ENCODE results near the gene PLXNC1. TPM values are rescaled to one million over a fixed set of nuclear protein-coding genes. Genes with fewer than 3 reads are reported as not detected.

The PLXNC1 gene
- total and polyA plus RNA-seq, 5 donors: 2.4 to 7.6 (median 5.1) TPM

DNA sequence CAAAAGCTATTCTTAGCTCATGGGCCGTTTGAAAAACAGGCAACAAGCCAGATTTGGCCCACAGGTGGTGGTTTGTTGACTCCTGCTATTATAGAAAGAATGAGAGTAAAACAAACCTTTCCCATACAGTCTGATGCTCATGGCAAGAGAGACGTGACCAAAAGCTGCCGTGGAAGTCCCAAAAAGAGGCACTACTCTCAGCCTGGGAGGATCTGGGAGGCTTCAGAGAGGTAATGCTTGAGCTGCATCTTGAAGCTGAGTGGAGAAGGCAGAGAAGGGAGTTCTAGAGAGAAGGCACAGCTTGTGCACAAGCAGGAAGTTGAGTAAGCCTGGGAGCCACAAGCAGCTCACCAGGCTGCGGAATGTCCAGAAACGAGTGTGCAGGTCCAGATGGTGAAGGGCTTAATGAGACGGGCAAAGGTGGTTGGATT is 9.6 kb downstream of the PLXNC1 start:
- no peak overlapping the region for H3K27ac ChIP-seq (ENCODE audit: low read length)
- ATAC-seq: peak in 1 of 2 donors; percentile 36
- DNase-seq: no peak
- 70% methylated on average over 6 of the region's 6 CpGs for WGBS
- intact Hi-C loops (cut with DNase I): loop anchor here in 1 of 4 donors (10.0 kb wide), 1 partner anchor 137 kb away; no protein-coding TSS in a partner anchor
- no peak overlapping the region for H3K4me3 ChIP-seq (ENCODE audit: low read length)
- no peaks in the 10 kb centered on the region for H3K4me1 ChIP-seq (ENCODE audit: control insufficient read depth, insufficient read depth, low read length)
- no peaks in the 10 kb centered on the region for H3K9me3 ChIP-seq (ENCODE audit: control insufficient read depth, low read length)
- H3K27me3 ChIP-seq (ENCODE audit: control insufficient read depth, insufficient read depth): no peaks in the 10 kb centered on the region

DNA sequence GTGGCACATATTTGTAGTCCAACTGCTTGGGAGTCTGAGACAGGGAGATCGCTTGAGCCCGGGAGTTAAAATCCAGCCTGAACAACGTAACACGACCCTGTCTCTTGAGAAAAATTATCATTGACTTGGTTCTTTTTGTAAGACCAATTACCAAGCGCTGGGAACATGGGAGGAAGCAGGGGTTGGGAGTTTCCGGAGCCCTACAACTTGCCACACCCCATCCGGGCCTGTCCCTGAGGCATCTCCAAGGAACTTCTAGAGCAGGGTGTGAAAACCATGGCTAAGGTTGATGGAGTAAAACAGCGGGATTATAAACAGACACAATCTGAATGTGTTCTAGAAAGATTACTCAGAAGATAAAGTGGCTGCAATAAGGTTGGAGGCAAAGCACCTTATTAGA is 10.3 kb downstream of the PLXNC1 start:
- Histone ChIP-seq H3K9me3 (ENCODE audit: control insufficient read depth, low read length) (no peaks in the 10 kb centered on the region), H3K27ac (ENCODE audit: low read length) (no peak overlapping the region), H3K27me3 (ENCODE audit: control insufficient read depth, insufficient read depth) (no peaks in the 10 kb centered on the region), H3K4me1 (ENCODE audit: control insufficient read depth, insufficient read depth, low read length) (no peaks in the 10 kb centered on the region), H3K4me3 (ENCODE audit: low read length) (no peak overlapping the region)
- WGBS: 89% methylated on average over 8 of the region's 8 CpGs
- ATAC-seq: no peak
- intact Hi-C loops (cut with DNase I): loop anchor here in 1 of 4 donors (10.0 kb wide), 1 partner anchor 136 kb away; no protein-coding TSS in a partner anchor
- no peak for DNase-seq

DNA sequence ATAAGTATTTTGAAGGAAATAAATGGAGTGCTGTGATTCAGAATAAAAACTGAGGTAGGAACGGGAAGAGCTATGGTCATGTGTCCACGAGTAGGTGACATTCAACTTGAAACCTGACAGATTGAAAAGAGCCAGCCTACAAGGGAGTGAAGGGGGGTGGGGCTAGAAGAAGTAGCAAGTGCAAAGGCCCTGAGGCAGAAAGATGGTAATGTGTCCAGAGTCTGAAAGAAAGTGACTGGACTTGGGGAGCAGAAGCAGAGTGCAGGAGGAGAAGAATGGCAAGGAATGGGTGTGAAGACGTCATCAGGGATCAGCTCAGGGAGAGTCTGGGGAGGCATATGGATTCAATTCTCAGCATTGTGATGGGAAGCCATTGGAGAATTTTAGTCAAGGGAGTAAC is 13.7 kb downstream of the PLXNC1 start:
- ATAC-seq (no peak), DNase-seq (no peak)
- no peak overlapping the region for H3K27ac ChIP-seq (ENCODE audit: low read length)
- 92% methylated on average over 3 of the region's 3 CpGs for WGBS
- H3K4me1 ChIP-seq (ENCODE audit: control insufficient read depth, insufficient read depth, low read length): no peaks in the 10 kb centered on the region
- intact Hi-C loops (cut with DNase I): no loop called here
- no peak overlapping the region for H3K4me3 ChIP-seq (ENCODE audit: low read length)
- H3K27me3 ChIP-seq (ENCODE audit: control insufficient read depth, insufficient read depth): no peaks in the 10 kb centered on the region
- H3K9me3 ChIP-seq (ENCODE audit: control insufficient read depth, low read length): no peaks in the 10 kb centered on the region

DNA sequence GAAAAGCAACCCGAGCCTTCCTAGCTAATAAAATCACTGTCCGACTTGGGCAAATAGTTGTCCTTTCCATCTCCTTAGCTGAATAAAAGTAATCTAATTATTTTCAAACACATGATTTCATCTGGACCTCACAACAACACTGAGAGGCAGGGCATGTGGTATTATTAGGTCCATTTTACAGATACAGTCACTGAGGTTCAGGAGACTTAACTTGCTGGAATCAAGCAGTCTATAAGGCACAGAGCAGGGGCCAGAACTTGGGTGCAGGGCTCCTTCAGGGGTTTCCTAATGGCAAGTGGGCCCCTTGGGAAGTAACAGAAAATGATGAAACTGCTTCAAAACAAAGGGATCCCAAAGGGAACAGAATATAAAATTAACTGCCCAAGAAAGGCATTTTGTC is 15.5 kb downstream of the PLXNC1 start:
- Histone ChIP-seq H3K27me3 (ENCODE audit: control insufficient read depth, insufficient read depth) (no peaks in the 10 kb centered on the region), H3K27ac (ENCODE audit: low read length) (no peak overlapping the region), H3K4me3 (ENCODE audit: low read length) (no peak overlapping the region), H3K4me1 (ENCODE audit: control insufficient read depth, insufficient read depth, low read length) (no peaks in the 10 kb centered on the region), H3K9me3 (ENCODE audit: control insufficient read depth, low read length) (no peaks in the 10 kb centered on the region)
- no peak for DNase-seq
- intact Hi-C loops (cut with DNase I): no loop called here
- ATAC-seq: no peak
- 94% methylated on average over 2 of the region's 2 CpGs for WGBS

DNA sequence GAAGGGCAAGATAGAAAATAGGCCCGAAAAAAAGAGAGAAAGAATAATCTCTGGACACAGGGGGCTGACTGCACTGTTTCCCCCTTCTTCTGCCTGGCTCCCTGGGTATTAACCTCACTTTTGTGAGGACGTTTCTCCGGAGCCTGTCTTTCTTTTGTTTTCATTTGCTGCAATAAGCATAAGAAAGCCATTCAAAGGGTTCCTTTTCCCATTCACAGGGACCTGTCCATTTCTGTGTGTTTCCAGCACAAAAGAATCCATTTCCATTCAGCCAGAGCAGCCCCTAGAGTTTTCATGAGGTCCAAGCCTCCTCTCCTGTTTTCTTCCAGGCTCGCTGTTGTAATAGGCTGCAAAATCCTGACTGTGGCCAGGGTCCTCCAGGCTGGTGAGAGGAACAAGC is 16.8 kb downstream of the PLXNC1 start:
- no peaks in the 10 kb centered on the region for H3K9me3 ChIP-seq (ENCODE audit: control insufficient read depth, low read length)
- peaks cover 2% of the 10 kb centered on the region for H3K4me1 ChIP-seq (ENCODE audit: control insufficient read depth, insufficient read depth, low read length)
- 86% methylated on average over 4 of the region's 4 CpGs for WGBS
- ATAC-seq (no peak), DNase-seq (no peak)
- H3K4me3 ChIP-seq (ENCODE audit: low read length): no peak overlapping the region
- no peak overlapping the region for H3K27ac ChIP-seq (ENCODE audit: low read length)
- H3K27me3 ChIP-seq (ENCODE audit: control insufficient read depth, insufficient read depth): no peaks in the 10 kb centered on the region
- intact Hi-C loops (cut with DNase I): no loop called here

DNA sequence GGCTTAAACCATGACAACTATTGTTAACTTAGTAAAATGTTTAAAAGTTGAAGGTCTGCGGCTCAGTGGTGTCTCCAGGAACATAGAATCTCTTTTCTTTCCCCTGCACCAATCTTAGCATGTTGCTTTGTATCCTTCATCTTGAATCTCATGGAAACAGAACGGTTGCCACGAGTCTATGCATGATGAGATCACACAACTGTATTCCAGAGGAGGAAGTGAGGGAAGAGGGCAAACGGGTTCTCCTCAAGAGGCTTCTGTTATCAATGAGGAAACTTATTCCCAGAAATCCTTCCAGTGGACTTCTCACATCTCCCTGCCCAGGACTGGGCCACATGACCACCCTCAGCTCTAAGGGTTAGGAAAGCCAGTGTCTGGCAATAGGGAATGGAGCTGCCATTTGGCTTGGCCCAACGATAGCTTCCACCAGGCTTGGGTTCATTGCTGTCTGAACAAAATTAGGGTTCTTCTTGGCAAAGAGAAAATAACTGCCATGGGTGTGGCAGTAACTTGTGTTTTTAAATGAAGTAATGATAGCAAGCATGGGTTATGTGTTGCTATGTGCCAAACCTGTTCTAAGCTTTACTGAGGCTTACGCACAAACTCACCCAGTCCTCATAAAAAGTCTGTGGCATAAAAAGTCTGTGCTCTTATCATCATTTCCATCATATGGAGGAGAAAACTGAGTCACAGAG is 17.4 kb downstream of the PLXNC1 start:
- 69% methylated on average over 6 of the region's 6 CpGs for WGBS

DNA sequence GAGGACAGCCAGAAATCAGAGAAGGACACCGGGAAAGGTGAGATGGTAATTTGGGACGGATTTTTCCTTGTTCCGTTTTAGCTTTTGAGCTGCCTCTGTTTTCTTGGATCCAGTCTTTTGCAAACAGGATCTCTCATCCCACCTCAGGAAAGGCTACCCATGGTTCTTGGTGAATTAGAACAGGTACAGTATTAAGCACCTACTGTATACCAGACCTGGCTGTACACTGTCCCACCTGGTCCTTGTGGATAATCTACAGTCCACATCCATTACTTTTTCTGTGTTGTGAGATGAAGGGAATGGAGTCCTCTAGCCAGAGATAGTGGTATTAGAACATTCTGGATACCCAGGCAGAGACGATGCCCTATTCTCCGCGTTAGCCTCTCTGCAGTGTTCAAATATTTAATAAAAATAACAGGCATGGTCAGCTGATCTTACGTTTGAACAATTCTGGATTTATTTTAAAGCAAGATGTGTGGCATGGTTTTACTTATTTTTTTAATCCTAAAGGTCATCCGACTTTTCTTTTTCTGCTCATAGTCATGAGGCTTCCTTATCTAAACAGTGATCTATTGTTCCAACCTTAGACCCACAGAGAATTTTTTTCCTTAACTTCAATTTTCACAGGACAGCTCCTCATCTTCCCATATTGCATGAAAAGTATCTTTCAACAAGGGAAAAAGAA is 18.8 kb downstream of the PLXNC1 start:
- no peaks in the 10 kb centered on the region for H3K9me3 ChIP-seq (ENCODE audit: control insufficient read depth, low read length)
- no peak overlapping the region for H3K27ac ChIP-seq (ENCODE audit: low read length)
- ATAC-seq (no peak), DNase-seq (no peak)
- intact Hi-C loops (cut with DNase I): no loop called here
- H3K4me1 ChIP-seq (ENCODE audit: control insufficient read depth, insufficient read depth, low read length): peaks cover 2% of the 10 kb centered on the region
- no peaks in the 10 kb centered on the region for H3K27me3 ChIP-seq (ENCODE audit: control insufficient read depth, insufficient read depth)
- 85% methylated on average over 8 of the region's 8 CpGs for WGBS
- H3K4me3 ChIP-seq (ENCODE audit: low read length): no peak overlapping the region

More for the DNA sequence above, 17.4 kb downstream of the PLXNC1 start:
- Histone ChIP-seq H3K27ac (ENCODE audit: low read length) (no peak overlapping the region), H3K4me1 (ENCODE audit: control insufficient read depth, insufficient read depth, low read length) (peaks cover 2% of the 10 kb centered on the region), H3K27me3 (ENCODE audit: control insufficient read depth, insufficient read depth) (no peaks in the 10 kb centered on the region), H3K9me3 (ENCODE audit: control insufficient read depth, low read length) (no peaks in the 10 kb centered on the region), H3K4me3 (ENCODE audit: low read length) (no peak overlapping the region)
- intact Hi-C loops (cut with DNase I): no loop called here
- DNase-seq (no peak), ATAC-seq (no peak)

DNA sequence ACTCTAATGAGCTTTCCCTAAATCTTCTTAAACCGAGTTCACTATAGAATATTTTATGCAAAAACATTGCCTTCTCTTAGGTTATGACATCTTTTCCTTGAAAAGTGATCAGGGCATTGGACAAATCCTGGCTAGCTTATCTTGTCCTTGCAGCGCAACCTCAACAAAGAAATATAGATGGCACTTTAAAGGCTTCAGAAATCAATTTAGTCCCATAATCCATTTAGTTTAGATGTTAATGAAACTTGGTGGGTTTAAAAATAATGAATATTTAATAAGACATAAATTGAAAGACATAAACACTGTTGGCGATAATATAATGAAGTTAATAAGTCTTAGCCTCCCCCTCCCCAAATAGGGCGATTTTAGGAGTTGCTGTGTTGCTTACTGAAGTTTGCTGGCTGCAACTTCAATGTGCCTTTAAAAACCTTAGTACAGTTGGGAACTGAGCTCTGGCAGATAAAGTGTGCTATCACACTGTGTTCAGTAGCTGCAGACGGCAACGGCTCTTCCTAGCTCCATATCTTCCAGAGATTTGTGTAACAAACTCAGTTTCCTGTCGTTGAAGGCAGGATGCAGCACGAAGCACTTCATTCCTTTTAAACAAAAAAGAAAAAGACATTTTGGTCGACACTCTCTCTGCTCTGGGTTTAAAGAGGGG is 19.5 kb downstream of the PLXNC1 start:
- 33% methylated on average over 9 of the region's 9 CpGs for WGBS
- ATAC-seq (peak; percentile 38 to 40), DNase-seq (no peak)
- intact Hi-C loops (cut with DNase I): no loop called here
- no peak overlapping the region for H3K4me3 ChIP-seq (ENCODE audit: low read length)
- H3K4me1 ChIP-seq (ENCODE audit: control insufficient read depth, insufficient read depth, low read length): peaks cover 2% of the 10 kb centered on the region
- H3K27me3 ChIP-seq (ENCODE audit: control insufficient read depth, insufficient read depth): no peaks in the 10 kb centered on the region
- H3K9me3 ChIP-seq (ENCODE audit: control insufficient read depth, low read length): no peaks in the 10 kb centered on the region
- no peak overlapping the region for H3K27ac ChIP-seq (ENCODE audit: low read length)

DNA sequence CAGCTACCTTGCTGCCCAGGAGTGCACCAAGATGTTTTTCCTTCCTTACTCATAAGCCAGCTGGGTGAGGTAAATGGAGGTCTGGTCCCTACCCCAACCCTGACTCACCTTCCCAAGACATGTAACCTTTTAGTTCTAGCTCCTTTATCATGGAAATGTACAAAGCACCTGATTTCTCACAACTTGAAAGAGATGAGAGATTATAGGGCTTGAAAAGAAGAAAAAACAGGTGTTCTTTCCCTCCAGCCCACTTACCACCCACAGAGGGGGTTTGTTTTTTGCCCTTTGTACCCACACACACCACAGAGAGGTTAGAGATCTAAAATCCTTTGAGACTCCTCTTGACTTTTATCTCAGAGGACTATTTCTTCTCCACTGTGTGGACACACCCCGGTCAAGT is 21.1 kb downstream of the PLXNC1 start:
- Histone ChIP-seq H3K9me3 (ENCODE audit: control insufficient read depth, low read length) (no peaks in the 10 kb centered on the region), H3K4me1 (ENCODE audit: control insufficient read depth, insufficient read depth, low read length) (peaks cover 2% of the 10 kb centered on the region), H3K4me3 (ENCODE audit: low read length) (no peak overlapping the region), H3K27me3 (ENCODE audit: control insufficient read depth, insufficient read depth) (no peaks in the 10 kb centered on the region), H3K27ac (ENCODE audit: low read length) (no peak overlapping the region)
- no peak for ATAC-seq
- no peak for DNase-seq
- intact Hi-C loops (cut with DNase I): no loop called here
- WGBS: 66% methylated on average over 1 of the region's 1 CpG

DNA sequence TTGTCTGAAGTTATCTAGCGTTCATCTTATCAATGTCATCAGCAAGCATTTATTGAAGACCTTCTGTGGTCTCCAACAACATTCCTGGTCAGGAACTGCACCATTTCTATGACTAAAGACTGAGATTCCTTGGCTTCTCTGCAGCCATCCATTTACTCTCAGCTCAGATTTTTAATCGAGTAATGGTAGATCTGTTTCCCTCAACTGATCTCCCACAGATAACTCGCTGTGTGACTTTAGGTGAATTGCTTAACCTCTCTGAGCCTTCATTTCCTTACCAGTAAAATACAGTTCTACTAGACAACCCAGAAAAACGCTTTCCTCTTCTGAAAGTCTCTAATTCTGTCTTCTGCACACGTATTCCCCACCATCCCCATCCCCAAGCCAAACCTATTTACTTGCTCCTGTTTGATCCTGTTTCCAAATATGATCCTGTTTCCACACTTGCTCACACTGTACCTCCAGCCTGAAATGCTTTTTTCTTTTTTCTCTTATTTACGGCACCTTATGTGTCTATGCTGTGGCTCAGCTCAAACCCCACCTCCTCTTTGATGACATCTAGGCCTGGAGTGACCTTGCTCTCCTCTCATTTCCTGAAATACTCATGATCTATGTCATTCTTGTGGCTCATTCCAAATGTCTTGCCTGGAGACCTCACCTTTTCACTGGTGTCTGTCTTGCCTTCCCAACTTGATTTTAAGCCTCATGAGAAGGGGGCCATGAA is 21.8 kb downstream of the PLXNC1 start:
- H3K27ac ChIP-seq (ENCODE audit: low read length): peak overlapping the region; percentile 3
- no peaks in the 10 kb centered on the region for H3K9me3 ChIP-seq (ENCODE audit: control insufficient read depth, low read length)
- H3K4me3 ChIP-seq (ENCODE audit: low read length): no peak overlapping the region
- H3K27me3 ChIP-seq (ENCODE audit: control insufficient read depth, insufficient read depth): no peaks in the 10 kb centered on the region
- peaks cover 2% of the 10 kb centered on the region for H3K4me1 ChIP-seq (ENCODE audit: control insufficient read depth, insufficient read depth, low read length)
- no peak for DNase-seq
- intact Hi-C loops (cut with DNase I): no loop called here
- ATAC-seq: no peak
- WGBS: 73% methylated on average over 6 of the region's 6 CpGs
